Measurements from ENCODE around the gene WIF1. TPM values are rescaled to one million over a fixed set of nuclear protein-coding genes. Genes with fewer than 3 reads are reported as not detected.

WIF1 gene
- polyA plus RNA-seq, 1 donor (not counting 4 experiments of a cell fraction or from before 2014, with no cell fraction given), result not detected

- Histone ChIP-seq H3K27me3 (ENCODE audit: control insufficient read depth, extremely low read depth, insufficient read depth, low read length) (peaks cover 11% of the 10 kb centered on the region), H4K20me1 (ENCODE audit: control insufficient read depth, extremely low read depth, insufficient read depth, low read length) (no peaks in the 10 kb centered on the region), H3K79me2 (ENCODE audit: control insufficient read depth, insufficient read depth, low read length) (no peaks in the 10 kb centered on the region), H3K9me1 (ENCODE audit: control insufficient read depth, extremely low read depth, insufficient read depth, low read length) (no peaks in the 10 kb centered on the region), H3K27ac (ENCODE audit: control insufficient read depth, insufficient read depth, low read length) (no peak overlapping the region), H3K36me3 (ENCODE audit: control insufficient read depth in 2 of 2, extremely low read depth in 1 of 2, insufficient read depth in 2 of 2, low read length in 2 of 2) (no peaks in the 10 kb centered on the region), H3K4me1 (ENCODE audit: control insufficient read depth, extremely low read depth, insufficient read depth, low read length) (no peaks in the 10 kb centered on the region), H2AFZ (ENCODE audit: control insufficient read depth, low read length) (no peak overlapping the region), H3K4me2 (ENCODE audit: control insufficient read depth, extremely low read depth, insufficient read depth, low read depth, low read length) (no peak overlapping the region), H3K4me3 (ENCODE audit: control insufficient read depth in 2 of 3, extremely low read depth in 1 of 3, insufficient read depth in 2 of 3, low read depth in 1 of 3, low read length in 3 of 3) (no peak overlapping the region), H3K9me3 (ENCODE audit: control insufficient read depth, low read depth, low read length) (no peaks in the 10 kb centered on the region), H3K9ac (ENCODE audit: control insufficient read depth, extremely low read depth, insufficient read depth, low read length) (no peak overlapping the region)
- FAIRE-seq (no peak), DNase-seq (ENCODE audit: low read depth, low spot score) (no peak)
- dilution Hi-C loops (cut with MboI; ENCODE audit: extremely low pct_ligation_motif_present, low sequenced_read_pairs), result no loop called here
- TF ChIP-seq, protein P1, sequence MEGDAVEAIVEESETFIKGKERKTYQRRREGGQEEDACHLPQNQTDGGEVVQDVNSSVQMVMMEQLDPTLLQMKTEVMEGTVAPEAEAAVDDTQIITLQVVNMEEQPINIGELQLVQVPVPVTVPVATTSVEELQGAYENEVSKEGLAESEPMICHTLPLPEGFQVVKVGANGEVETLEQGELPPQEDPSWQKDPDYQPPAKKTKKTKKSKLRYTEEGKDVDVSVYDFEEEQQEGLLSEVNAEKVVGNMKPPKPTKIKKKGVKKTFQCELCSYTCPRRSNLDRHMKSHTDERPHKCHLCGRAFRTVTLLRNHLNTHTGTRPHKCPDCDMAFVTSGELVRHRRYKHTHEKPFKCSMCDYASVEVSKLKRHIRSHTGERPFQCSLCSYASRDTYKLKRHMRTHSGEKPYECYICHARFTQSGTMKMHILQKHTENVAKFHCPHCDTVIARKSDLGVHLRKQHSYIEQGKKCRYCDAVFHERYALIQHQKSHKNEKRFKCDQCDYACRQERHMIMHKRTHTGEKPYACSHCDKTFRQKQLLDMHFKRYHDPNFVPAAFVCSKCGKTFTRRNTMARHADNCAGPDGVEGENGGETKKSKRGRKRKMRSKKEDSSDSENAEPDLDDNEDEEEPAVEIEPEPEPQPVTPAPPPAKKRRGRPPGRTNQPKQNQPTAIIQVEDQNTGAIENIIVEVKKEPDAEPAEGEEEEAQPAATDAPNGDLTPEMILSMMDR (optimal IDR thresholded peaks at IDR 0.05 in 1 of 3, IDR thresholded peaks at IDR 0.05 in 1 of 3, conservative IDR thresholded peaks at IDR 0.05 in 1 of 3; ENCODE audit: extremely low read depth in 1 of 3, insufficient read depth in 2 of 3, low read length in 3 of 3), result no peak
- TF ChIP-seq EZH2 (IDR thresholded peaks at IDR 0.05; ENCODE audit: low read length), result no peak
These were observed 98.1 kb downstream of the WIF1 start for GRCh38 chr12:65022960-65023359.

DNA sequence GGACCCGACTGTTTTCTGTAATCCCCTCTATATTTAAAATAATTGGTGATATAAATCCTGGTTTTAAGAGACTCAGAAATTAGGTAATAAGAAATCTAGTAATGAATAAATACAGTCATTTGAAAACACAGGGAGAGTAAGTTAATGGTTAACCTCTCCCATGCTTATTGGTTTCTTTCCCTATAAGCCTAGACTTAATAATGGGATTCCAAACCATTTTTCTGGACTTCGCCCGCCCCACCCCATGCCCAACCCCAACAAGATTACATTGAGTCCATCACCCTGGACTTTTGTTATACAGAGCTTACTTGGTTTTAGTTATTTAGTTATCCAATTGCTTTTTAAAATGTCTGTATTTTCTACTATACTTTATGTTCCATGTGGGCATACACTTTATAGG is 98.7 kb downstream of the WIF1 start:
- Histone ChIP-seq H3K27me3 (ENCODE audit: control insufficient read depth, extremely low read depth, insufficient read depth, low read length) (peaks cover 11% of the 10 kb centered on the region), H4K20me1 (ENCODE audit: control insufficient read depth, extremely low read depth, insufficient read depth, low read length) (no peaks in the 10 kb centered on the region), H3K27ac (ENCODE audit: control insufficient read depth, insufficient read depth, low read length) (no peak overlapping the region), H3K9me3 (ENCODE audit: control insufficient read depth, low read depth, low read length) (no peaks in the 10 kb centered on the region), H3K9me1 (ENCODE audit: control insufficient read depth, extremely low read depth, insufficient read depth, low read length) (no peaks in the 10 kb centered on the region), H3K4me3 (ENCODE audit: control insufficient read depth in 2 of 3, extremely low read depth in 1 of 3, insufficient read depth in 2 of 3, low read depth in 1 of 3, low read length in 3 of 3) (no peak overlapping the region), H3K4me2 (ENCODE audit: control insufficient read depth, extremely low read depth, insufficient read depth, low read depth, low read length) (no peak overlapping the region), H2AFZ (ENCODE audit: control insufficient read depth, low read length) (no peak overlapping the region), H3K4me1 (ENCODE audit: control insufficient read depth, extremely low read depth, insufficient read depth, low read length) (no peaks in the 10 kb centered on the region), H3K79me2 (ENCODE audit: control insufficient read depth, insufficient read depth, low read length) (no peaks in the 10 kb centered on the region), H3K36me3 (ENCODE audit: control insufficient read depth in 2 of 2, extremely low read depth in 1 of 2, insufficient read depth in 2 of 2, low read length in 2 of 2) (no peaks in the 10 kb centered on the region), H3K9ac (ENCODE audit: control insufficient read depth, extremely low read depth, insufficient read depth, low read length) (no peak overlapping the region)
- dilution Hi-C loops (cut with MboI; ENCODE audit: extremely low pct_ligation_motif_present, low sequenced_read_pairs), result no loop called here
- TF ChIP-seq, protein P1 (optimal IDR thresholded peaks at IDR 0.05 in 1 of 3, IDR thresholded peaks at IDR 0.05 in 1 of 3, conservative IDR thresholded peaks at IDR 0.05 in 1 of 3; ENCODE audit: extremely low read depth in 1 of 3, insufficient read depth in 2 of 3, low read length in 3 of 3), result no peak
- TF ChIP-seq EZH2 (IDR thresholded peaks at IDR 0.05; ENCODE audit: low read length), result no peak
- DNase-seq (ENCODE audit: low read depth, low spot score) (no peak), FAIRE-seq (no peak)

Measured in keratinocyte (primary cell).